GM12878 (cell line): ENCODE measurements around the gene GATA2.

Experiments
- EZH2 ChIP-seq: IDR thresholded peaks from 2 replicates; pipeline ENCODE4 v1.6.1; 2012; ENCODE audit warnings: low read depth, mild to moderate bottlenecking, control low read depth, inconsistent platforms, low read length, borderline replicate concordance; ENCODE audit not compliant: control insufficient read depth
- HDAC2 ChIP-seq: fragments of 200-600 bp; sonication (generic); IDR thresholded peaks from 2 replicates; pipeline ENCODE4 v1.6.1; 2017
- POLR2AphosphoS5 ChIP-seq: IDR thresholded peaks from 2 replicates; pipeline ENCODE4 v1.6.1; 2011; ENCODE audit warnings: mild to moderate bottlenecking, low read length, inconsistent platforms

DNA sequence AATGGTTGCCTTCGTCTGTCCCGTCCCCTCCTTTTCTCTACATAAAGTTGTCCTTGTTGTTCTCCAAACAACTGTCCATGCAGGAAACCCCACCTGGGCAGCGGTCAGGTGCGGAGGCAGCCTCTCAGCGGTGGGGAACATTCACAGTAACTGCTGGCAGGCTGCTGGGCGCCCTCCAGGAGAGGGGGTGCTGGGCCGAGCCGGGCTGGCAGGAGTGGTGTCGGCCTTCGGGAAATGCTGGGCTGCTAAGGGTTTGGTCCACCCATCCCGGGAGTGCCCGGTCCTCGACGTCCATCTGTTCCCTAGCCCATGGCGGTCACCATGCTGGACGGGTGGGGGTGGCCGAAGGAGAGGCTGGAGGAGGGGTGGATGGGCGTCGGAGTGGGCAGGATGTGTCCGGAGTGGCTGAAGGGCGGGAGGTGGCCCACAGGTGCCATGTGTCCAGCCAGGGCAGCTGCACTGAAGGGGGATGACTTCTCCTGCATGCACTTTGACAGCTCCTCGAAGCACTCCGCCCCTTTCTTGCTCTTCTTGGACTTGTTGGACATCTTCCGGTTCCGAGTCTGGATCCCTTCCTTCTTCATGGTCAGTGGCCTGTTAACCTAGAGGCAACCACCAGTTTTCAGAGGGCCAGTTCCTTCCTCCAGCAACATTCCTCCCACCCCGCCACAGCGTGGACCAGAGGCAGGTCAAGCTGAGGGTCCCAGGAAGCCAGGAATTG lies 12.1 kb downstream of the GATA2 start:
- TF ChIP-seq EZH2 (no peak), HDAC2 (no peak), POLR2AphosphoS5 (no peak)
